K562 (cell line): ENCODE measurements around the gene PAEP. TPM values are rescaled to one million over a fixed set of nuclear protein-coding genes. Genes with fewer than 3 reads are reported as not detected.

ENCODE experiments used
- ATF3 ChIP-seq, 2 experiments: fragments of 450-650 bp in 1 of 2; sonication (generic) in 1 of 2; formaldehyde crosslinking in 1 of 2; IDR thresholded peaks in 1 of 2; conservative IDR thresholded peaks in 1 of 2; 2 replicates each; pipeline versions ENCODE4 v1.6.1 to v1.8.1; 2016 to 2023; ENCODE audit warnings: mild to moderate bottlenecking in 2 of 2, moderate library complexity in 2 of 2, inconsistent platforms in 1 of 2, missing genetic modification reagents in 1 of 2
- ATF7 ChIP-seq: fragments of 450-650 bp; IDR thresholded peaks from 2 replicates; pipeline ENCODE4 v1.7.1; 2014; ENCODE audit warnings: mild to moderate bottlenecking, moderate library complexity
- BRF1 ChIP-seq: IDR thresholded peaks from 3 replicates; pipeline ENCODE4 v1.6.1; 2011; ENCODE audit warnings: borderline replicate concordance, mild to moderate bottlenecking; ENCODE audit not compliant: insufficient read length; ENCODE audit errors: extremely low read depth
- GATAD2A ChIP-seq: fragments of 450-650 bp; IDR thresholded peaks from 2 replicates; pipeline ENCODE4 v1.6.1; 2017
- GTF2F1 ChIP-seq: IDR thresholded peaks from 2 replicates; pipeline ENCODE4 v1.6.1; 2011; ENCODE audit warnings: low read depth, low read length, improper control_type of control experiment
- KLF16 ChIP-seq: IDR thresholded peaks from 2 replicates; pipeline ENCODE4 v1.6.1; 2016; ENCODE audit warnings: antibody characterized with exemption
- MEF2D ChIP-seq: conservative IDR thresholded peaks from 2 replicates; pipeline ENCODE4 v1.6.1; 2016; ENCODE audit warnings: low read depth, missing genetic modification characterization, missing compliant biosample characterization
- NEUROD1 ChIP-seq: fragments of 150-350 bp; IDR thresholded peaks from 2 replicates; pipeline ENCODE4 v1.6.1; 2014; ENCODE audit warnings: borderline replicate concordance, low read length, low read depth; ENCODE audit not compliant: partially characterized antibody
- NFYB ChIP-seq: IDR thresholded peaks from 2 replicates; pipeline ENCODE4 v1.6.1; 2011; ENCODE audit warnings: mild to moderate bottlenecking, moderate library complexity; ENCODE audit not compliant: insufficient read length; ENCODE audit errors: extremely low read depth
- RBM15 ChIP-seq: fragments of 200-400 bp; formaldehyde crosslinking; IDR thresholded peaks from 2 replicates; pipeline ENCODE4 v1.6.1; 2018; ENCODE audit warnings: mild to moderate bottlenecking, low read length, moderate library complexity; ENCODE audit not compliant: insufficient read depth
- SMARCE1 ChIP-seq: fragments of 450-650 bp; IDR thresholded peaks from 2 replicates; pipeline ENCODE4 v1.7.1; 2016; ENCODE audit warnings: mild to moderate bottlenecking
- SP1 ChIP-seq: sonication (generic); formaldehyde crosslinking; IDR thresholded peaks from 2 replicates; pipeline ENCODE4 v1.8.1; 2022; ENCODE audit warnings: mild to moderate bottlenecking, missing genetic modification reagents
- STAG1 ChIP-seq: sonication (generic); formaldehyde crosslinking; IDR thresholded peaks from 2 replicates; pipeline ENCODE4 v1.5.0; 2020; ENCODE audit warnings: missing genetic modification reagents, borderline replicate concordance
- TSC22D4 ChIP-seq: fragments of 450-650 bp; IDR thresholded peaks from 2 replicates; pipeline ENCODE4 v1.6.1; 2016; ENCODE audit warnings: missing genetic modification characterization, missing biosample characterization, control low read depth
- ZBTB49 ChIP-seq: sonication (generic); formaldehyde crosslinking; IDR thresholded peaks from 2 replicates; pipeline ENCODE4 v1.8.0; 2022; ENCODE audit warnings: missing genetic modification reagents, mild to moderate bottlenecking, borderline replicate concordance
- ZFX ChIP-seq: sonication (generic); formaldehyde crosslinking; IDR thresholded peaks from 2 replicates; pipeline ENCODE4 v1.8.0; 2022; ENCODE audit warnings: mild to moderate bottlenecking, missing genetic modification reagents, moderate library complexity
- ZKSCAN1 ChIP-seq: fragments of 150-350 bp; IDR thresholded peaks from 2 replicates; pipeline ENCODE4 v1.6.1; 2016; ENCODE audit warnings: low read depth, low read length
- ZNF507 ChIP-seq: conservative IDR thresholded peaks from 2 replicates; pipeline ENCODE4 v1.6.1; 2017; ENCODE audit warnings: missing genetic modification characterization, missing compliant biosample characterization
- polyA plus RNA-seq, 8 experiments: library from polyadenylated mRNA; depleted of rRNA in 4 of 8; stranded (reverse) in 5 of 8; unstranded in 3 of 8; fragments of >200 nt; fragmentation: Nextera tagmentation in 2 of 8; fragmentation: Illumina TruSeq in 1 of 8; extraction: Ambion mirVana in 2 of 8; extraction: Trizol in 1 of 8; gene quantifications; 2 replicates each; pipeline versions ENCODE4 v1.2.1 to v1.2.3, GENCODE V29; 2011 to 2014; ENCODE audit warnings: inconsistent platforms in 1 of 8, missing spikeins in 1 of 8
- total RNA-seq, 7 experiments: library from RNA; depleted of rRNA in 6 of 7; stranded (reverse); fragments of >200 nt in 6 of 7; fragmentation: Illumina TruSeq in 2 of 7; extraction: Trizol in 2 of 7; gene quantifications; 2 replicates each; pipeline versions ENCODE4 v1.2.1 to v1.2.3, GENCODE V29; 2011 to 2021; ENCODE audit warnings: low replicate concordance in 1 of 7
- TF ChIP-seq, protein P1 (sequence below): fragments of 450-650 bp; IDR thresholded peaks from 2 replicates; pipeline ENCODE4 v1.6.1; 2014; ENCODE audit warnings: low read depth, mild to moderate bottlenecking, moderate library complexity, borderline replicate concordance
- TF ChIP-seq, protein P2 (sequence below): fragments of 250-450 bp; sonication (Bioruptor Pico); IDR thresholded peaks from 2 replicates; pipeline ENCODE4 v1.8.0; 2021; ENCODE audit warnings: moderate library complexity, mild to moderate bottlenecking, inconsistent platforms
- TF ChIP-seq, protein P3 (sequence below), 2 experiments: fragments of 450-650 bp; conservative IDR thresholded peaks; 2 replicates each; pipeline ENCODE4 v1.6.1; 2017; ENCODE audit warnings: mild to moderate bottlenecking in 2 of 2, moderate library complexity in 2 of 2

The PAEP gene
- total and polyA plus RNA-seq, 9 of the 15 experiments (the other 6 are each of a cell fraction or from before 2014, with no cell fraction given), result 0.22 to 4.5 (median 0.58) TPM

DNA sequence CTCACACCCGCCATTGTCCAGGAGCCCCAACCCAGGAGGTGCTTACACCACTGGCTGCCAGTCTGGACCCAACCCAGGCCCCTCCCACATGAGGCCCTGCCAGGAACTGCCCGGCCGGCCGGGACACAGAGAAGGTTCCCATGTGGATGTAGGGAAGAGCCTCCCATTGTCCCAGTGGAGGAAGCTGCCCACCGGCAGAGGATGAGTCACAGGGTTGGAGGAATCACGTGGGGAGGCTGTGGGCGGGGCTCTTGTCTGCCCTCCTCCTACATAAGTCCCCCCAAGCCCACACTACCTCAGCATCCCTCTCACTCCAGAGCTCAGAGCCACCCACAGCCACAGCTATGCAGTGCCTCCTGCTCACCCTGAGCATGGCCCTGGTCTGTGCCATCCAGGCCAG is 26.1 kb downstream of the PAEP start (continued):
- no peak for TF ChIP-seq SP1 (CRISPR knock-in tag)
- TF ChIP-seq GTF2F1, result no peak
- no peak for TF ChIP-seq ZKSCAN1
- no peak for TF ChIP-seq NEUROD1
- 0 out of 2 replicates have a peak, but pooled peaks have one; percentile 24 for TF ChIP-seq SMARCE1
- TF ChIP-seq MEF2D (tag), result no peak
- no peak for TF ChIP-seq ZFX (CRISPR knock-in tag)
- TF ChIP-seq, protein P1, sequence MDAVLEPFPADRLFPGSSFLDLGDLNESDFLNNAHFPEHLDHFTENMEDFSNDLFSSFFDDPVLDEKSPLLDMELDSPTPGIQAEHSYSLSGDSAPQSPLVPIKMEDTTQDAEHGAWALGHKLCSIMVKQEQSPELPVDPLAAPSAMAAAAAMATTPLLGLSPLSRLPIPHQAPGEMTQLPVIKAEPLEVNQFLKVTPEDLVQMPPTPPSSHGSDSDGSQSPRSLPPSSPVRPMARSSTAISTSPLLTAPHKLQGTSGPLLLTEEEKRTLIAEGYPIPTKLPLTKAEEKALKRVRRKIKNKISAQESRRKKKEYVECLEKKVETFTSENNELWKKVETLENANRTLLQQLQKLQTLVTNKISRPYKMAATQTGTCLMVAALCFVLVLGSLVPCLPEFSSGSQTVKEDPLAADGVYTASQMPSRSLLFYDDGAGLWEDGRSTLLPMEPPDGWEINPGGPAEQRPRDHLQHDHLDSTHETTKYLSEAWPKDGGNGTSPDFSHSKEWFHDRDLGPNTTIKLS, result no peak
- no peak for TF ChIP-seq ZBTB49 (CRISPR knock-in tag)
- no peak for TF ChIP-seq ZNF507 (tag)
- TF ChIP-seq RBM15, result no peak
- no peak for TF ChIP-seq STAG1 (CRISPR knock-in tag)
- TF ChIP-seq BRF1, result no peak
- no peak for TF ChIP-seq GATAD2A
- no peak for TF ChIP-seq NFYB
- TF ChIP-seq, protein P2, sequence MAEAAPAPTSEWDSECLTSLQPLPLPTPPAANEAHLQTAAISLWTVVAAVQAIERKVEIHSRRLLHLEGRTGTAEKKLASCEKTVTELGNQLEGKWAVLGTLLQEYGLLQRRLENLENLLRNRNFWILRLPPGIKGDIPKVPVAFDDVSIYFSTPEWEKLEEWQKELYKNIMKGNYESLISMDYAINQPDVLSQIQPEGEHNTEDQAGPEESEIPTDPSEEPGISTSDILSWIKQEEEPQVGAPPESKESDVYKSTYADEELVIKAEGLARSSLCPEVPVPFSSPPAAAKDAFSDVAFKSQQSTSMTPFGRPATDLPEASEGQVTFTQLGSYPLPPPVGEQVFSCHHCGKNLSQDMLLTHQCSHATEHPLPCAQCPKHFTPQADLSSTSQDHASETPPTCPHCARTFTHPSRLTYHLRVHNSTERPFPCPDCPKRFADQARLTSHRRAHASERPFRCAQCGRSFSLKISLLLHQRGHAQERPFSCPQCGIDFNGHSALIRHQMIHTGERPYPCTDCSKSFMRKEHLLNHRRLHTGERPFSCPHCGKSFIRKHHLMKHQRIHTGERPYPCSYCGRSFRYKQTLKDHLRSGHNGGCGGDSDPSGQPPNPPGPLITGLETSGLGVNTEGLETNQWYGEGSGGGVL (CRISPR knock-in tag), result no peak
- no peak for TF ChIP-seq KLF16
- TF ChIP-seq ATF3 (IDR thresholded peaks at IDR 0.05), result peak; percentile 82
- TF ChIP-seq ATF3 (CRISPR knock-in tag; conservative IDR thresholded peaks at IDR 0.05), result no peak
- TF ChIP-seq TSC22D4 (tag), result no peak
- TF ChIP-seq ATF7, result 0 out of 2 replicates have a peak, but pooled peaks have one; percentile 17
- TF ChIP-seq, protein P3, sequence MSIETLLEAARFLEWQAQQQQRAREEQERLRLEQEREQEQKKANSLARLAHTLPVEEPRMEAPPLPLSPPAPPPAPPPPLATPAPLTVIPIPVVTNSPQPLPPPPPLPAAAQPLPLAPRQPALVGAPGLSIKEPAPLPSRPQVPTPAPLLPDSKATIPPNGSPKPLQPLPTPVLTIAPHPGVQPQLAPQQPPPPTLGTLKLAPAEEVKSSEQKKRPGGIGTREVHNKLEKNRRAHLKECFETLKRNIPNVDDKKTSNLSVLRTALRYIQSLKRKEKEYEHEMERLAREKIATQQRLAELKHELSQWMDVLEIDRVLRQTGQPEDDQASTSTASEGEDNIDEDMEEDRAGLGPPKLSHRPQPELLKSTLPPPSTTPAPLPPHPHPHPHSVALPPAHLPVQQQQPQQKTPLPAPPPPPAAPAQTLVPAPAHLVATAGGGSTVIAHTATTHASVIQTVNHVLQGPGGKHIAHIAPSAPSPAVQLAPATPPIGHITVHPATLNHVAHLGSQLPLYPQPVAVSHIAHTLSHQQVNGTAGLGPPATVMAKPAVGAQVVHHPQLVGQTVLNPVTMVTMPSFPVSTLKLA (conservative IDR thresholded peaks at IDR 0.05), result 0 out of 4 replicates have a peak, but pooled peaks of 1 of the 2 experiments have one; percentile 30
